Measurements from ENCODE around the gene TMC8. TPM values are rescaled to one million over a fixed set of nuclear protein-coding genes. Genes with fewer than 3 reads are reported as not detected.

The TMC8 gene
- total and polyA plus RNA-seq, 8 donors: 1.6 to 19.8 (median 4.3) TPM

DNA sequence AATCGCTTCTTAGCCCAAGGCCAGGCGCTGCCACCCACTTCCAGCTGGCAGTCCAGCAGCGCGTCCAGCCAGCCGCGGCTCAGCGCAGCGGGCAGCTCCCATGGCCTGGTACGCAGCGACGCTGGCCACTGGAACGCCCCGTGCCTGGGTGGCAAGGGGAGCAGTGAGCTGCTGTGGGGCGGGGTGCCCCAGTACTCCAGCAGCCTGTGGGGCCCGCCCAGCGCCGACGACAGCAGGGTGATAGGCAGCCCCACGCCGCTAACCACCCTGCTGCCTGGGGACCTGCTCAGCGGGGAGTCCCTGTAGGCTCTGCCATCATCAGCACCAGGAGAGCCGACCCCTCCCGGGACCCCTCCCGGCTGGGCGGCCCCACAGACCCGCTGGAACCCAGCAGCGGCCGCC is 26.0 kb upstream of the TMC8 start:
- no peaks in the 10 kb centered on the region for H3K9me3 ChIP-seq
- H3K36me3 ChIP-seq: peaks cover 28 to 79% (median 66%) of the 10 kb centered on the region in 4 donors
- 95 to 96% (median 96%) methylated on average over 19 to 28 of the region's 28 CpGs for WGBS, 5 donors
- H3K4me1 ChIP-seq: peaks cover 0 to 27% (median 12%) of the 10 kb centered on the region in 4 donors
- no peak overlapping the region for H3K27ac ChIP-seq
- intact Hi-C loops (cut with DNase I; ENCODE audit: low total_unique reads): no loop called here
- no peak for DNase-seq
- H3K27me3 ChIP-seq: no peaks in the 10 kb centered on the region
- TF ChIP-seq, protein P1, sequence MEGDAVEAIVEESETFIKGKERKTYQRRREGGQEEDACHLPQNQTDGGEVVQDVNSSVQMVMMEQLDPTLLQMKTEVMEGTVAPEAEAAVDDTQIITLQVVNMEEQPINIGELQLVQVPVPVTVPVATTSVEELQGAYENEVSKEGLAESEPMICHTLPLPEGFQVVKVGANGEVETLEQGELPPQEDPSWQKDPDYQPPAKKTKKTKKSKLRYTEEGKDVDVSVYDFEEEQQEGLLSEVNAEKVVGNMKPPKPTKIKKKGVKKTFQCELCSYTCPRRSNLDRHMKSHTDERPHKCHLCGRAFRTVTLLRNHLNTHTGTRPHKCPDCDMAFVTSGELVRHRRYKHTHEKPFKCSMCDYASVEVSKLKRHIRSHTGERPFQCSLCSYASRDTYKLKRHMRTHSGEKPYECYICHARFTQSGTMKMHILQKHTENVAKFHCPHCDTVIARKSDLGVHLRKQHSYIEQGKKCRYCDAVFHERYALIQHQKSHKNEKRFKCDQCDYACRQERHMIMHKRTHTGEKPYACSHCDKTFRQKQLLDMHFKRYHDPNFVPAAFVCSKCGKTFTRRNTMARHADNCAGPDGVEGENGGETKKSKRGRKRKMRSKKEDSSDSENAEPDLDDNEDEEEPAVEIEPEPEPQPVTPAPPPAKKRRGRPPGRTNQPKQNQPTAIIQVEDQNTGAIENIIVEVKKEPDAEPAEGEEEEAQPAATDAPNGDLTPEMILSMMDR (IDR thresholded peaks at IDR 0.05): no peak
- no peak for TF ChIP-seq EP300 (IDR thresholded peaks at IDR 0.05)
- TF ChIP-seq POLR2AphosphoS5 (IDR thresholded peaks at IDR 0.05): no peak
- TF ChIP-seq POLR2A (IDR thresholded peaks at IDR 0.05): no peak
- no peak overlapping the region for H3K4me3 ChIP-seq

DNA sequence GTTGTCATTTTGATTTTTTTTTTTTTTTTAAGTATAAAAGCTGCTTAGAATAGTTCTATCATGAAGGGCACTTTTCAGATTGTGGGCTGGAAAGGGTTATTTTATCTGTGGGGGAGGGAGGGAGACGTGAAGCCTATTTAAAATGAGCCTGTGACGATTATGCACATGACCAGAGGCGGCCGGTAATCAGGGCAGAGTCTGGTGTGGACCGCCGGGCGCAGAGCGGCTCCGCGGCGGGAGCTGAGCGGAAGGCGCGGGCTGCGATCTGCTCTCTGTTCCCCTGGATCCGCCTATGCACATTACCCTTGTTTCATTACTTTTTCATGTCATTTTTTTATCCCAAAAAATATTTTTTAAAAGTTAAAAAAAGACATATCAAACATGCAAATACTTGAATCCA is 25.5 kb upstream of the TMC8 start:
- Histone ChIP-seq H3K27ac (no peak overlapping the region), H3K27me3 (no peaks in the 10 kb centered on the region), H3K36me3 (peaks cover 23 to 77% (median 64%) of the 10 kb centered on the region in 4 donors), H3K4me1 (peaks cover 0 to 27% (median 12%) of the 10 kb centered on the region in 4 donors), H3K4me3 (no peak overlapping the region), H3K9me3 (no peaks in the 10 kb centered on the region)
- intact Hi-C loops (cut with DNase I; ENCODE audit: low total_unique reads): no loop called here
- WGBS, 5 donors: 67 to 79% (median 71%) methylated on average over 16 of the region's 16 CpGs
- TF ChIP-seq, protein P1 (IDR thresholded peaks at IDR 0.05): no peak
- TF ChIP-seq POLR2A (IDR thresholded peaks at IDR 0.05): no peak
- no peak for TF ChIP-seq EP300 (IDR thresholded peaks at IDR 0.05)
- no peak for TF ChIP-seq POLR2AphosphoS5 (IDR thresholded peaks at IDR 0.05)
- DNase-seq: no peak

DNA sequence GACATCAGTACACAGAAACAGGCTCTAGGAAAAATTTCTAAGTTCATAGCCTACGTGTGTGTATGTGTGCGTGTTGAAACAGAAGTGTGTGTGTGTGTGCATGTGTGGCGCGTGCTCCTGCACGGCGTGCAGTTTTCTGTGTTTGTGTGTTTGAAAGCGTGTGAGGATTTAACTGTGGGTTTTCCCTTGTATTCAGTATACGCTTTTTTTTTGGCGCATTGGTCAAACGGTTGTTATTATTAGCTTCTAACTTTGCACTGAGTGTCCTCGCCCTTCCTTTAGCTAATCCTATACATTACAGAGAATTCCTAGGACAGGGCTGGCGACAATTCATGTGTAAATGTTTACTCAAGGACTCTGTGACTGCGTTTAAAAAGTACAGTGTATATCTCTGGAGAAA is 25.0 kb upstream of the TMC8 start:
- peaks cover 21 to 77% (median 63%) of the 10 kb centered on the region in 4 donors for H3K36me3 ChIP-seq
- H3K4me3 ChIP-seq: no peak overlapping the region
- peaks cover 0 to 27% (median 12%) of the 10 kb centered on the region in 4 donors for H3K4me1 ChIP-seq
- TF ChIP-seq, protein P1 (IDR thresholded peaks at IDR 0.05): no peak
- no peak for TF ChIP-seq EP300 (IDR thresholded peaks at IDR 0.05)
- no peak for TF ChIP-seq POLR2A (IDR thresholded peaks at IDR 0.05)
- no peak for TF ChIP-seq POLR2AphosphoS5 (IDR thresholded peaks at IDR 0.05)
- no peaks in the 10 kb centered on the region for H3K27me3 ChIP-seq
- no peak overlapping the region for H3K27ac ChIP-seq
- WGBS, 5 donors: 22 to 40% (median 33%) methylated on average over 13 of the region's 13 CpGs
- DNase-seq: peak in 1 of 2 donors; percentile 72
- intact Hi-C loops (cut with DNase I; ENCODE audit: low total_unique reads): no loop called here
- H3K9me3 ChIP-seq: no peaks in the 10 kb centered on the region

DNA sequence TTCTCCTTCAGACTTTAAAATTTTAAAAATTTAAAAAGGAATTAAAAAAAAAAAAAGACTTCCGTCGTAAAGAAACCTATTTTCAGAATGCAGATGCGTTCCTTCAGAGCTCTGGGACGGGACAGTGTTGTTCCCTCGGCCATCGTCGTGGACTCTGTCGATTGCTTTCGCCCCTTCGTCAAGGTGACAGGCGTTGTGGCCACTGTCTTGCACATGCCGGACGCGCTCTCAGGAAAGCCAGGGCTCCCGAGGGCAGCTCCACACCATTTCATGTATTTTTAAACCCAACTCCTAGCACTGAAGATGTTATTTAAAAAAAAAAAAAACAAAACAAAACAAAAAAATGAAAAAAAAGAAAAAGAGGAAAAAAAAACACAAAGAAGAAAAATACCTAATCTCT is 24.4 kb upstream of the TMC8 start:
- H3K36me3 ChIP-seq: peaks cover 21 to 77% (median 65%) of the 10 kb centered on the region in 4 donors

More for the DNA sequence above, 24.4 kb upstream of the TMC8 start:
- H3K9me3 ChIP-seq: no peaks in the 10 kb centered on the region
- peaks cover 0 to 27% (median 12%) of the 10 kb centered on the region in 4 donors for H3K4me1 ChIP-seq
- intact Hi-C loops (cut with DNase I; ENCODE audit: low total_unique reads): no loop called here
- WGBS, 5 donors: 86 to 91% (median 89%) methylated on average over 15 of the region's 15 CpGs
- no peaks in the 10 kb centered on the region for H3K27me3 ChIP-seq
- DNase-seq: no peak
- H3K27ac ChIP-seq: no peak overlapping the region
- TF ChIP-seq EP300 (IDR thresholded peaks at IDR 0.05) (no peak), POLR2AphosphoS5 (IDR thresholded peaks at IDR 0.05) (no peak), POLR2A (IDR thresholded peaks at IDR 0.05) (no peak)
- TF ChIP-seq, protein P1 (IDR thresholded peaks at IDR 0.05): no peak
- no peak overlapping the region for H3K4me3 ChIP-seq

Measured in stomach (tissue), 9 donors.